Ishikawa (cell line): Measurements from ENCODE around the gene ELFN1.

ENCODE experiments used
- CEBPB ChIP-seq: IDR thresholded peaks from 2 replicates; pipeline ENCODE4 v1.6.1; 2012
- CREB1 ChIP-seq: IDR thresholded peaks from 2 replicates; pipeline ENCODE4 v1.6.1; 2012; ENCODE audit warnings: low read depth
- EGR1 ChIP-seq: IDR thresholded peaks from 2 replicates; pipeline ENCODE4 v1.6.1; 2012
- EP300 ChIP-seq: IDR thresholded peaks from 2 replicates; pipeline ENCODE4 v1.6.1; 2012; ENCODE audit warnings: borderline replicate concordance
- FOXM1 ChIP-seq: IDR thresholded peaks from 2 replicates; pipeline ENCODE4 v1.6.1; 2012; ENCODE audit warnings: low read depth, borderline replicate concordance
- NFIC ChIP-seq: IDR thresholded peaks from 2 replicates; pipeline ENCODE4 v1.6.1; 2012
- RAD21 ChIP-seq: IDR thresholded peaks from 2 replicates; pipeline ENCODE4 v1.6.1; 2012; ENCODE audit warnings: low read depth
- TAF1 ChIP-seq: IDR thresholded peaks from 2 replicates; pipeline ENCODE4 v1.6.1; 2012; ENCODE audit warnings: low read depth, mild to moderate bottlenecking
- TCF12 ChIP-seq: IDR thresholded peaks from 2 replicates; pipeline ENCODE4 v1.6.1; 2012; ENCODE audit warnings: low read depth
- TEAD4 ChIP-seq: IDR thresholded peaks from 2 replicates; pipeline ENCODE4 v1.6.1; 2012
- YY1 ChIP-seq: IDR thresholded peaks from 2 replicates; pipeline ENCODE4 v1.6.1; 2012; ENCODE audit warnings: low read depth
- ZBTB7A ChIP-seq: IDR thresholded peaks from 2 replicates; pipeline ENCODE4 v1.6.1; 2012; ENCODE audit warnings: low read depth
- TF ChIP-seq, protein P1 (sequence below): IDR thresholded peaks from 2 replicates; pipeline ENCODE4 v1.6.1; 2012; ENCODE audit warnings: low read depth, mild to moderate bottlenecking
- TF ChIP-seq, protein P2 (sequence below): IDR thresholded peaks from 2 replicates; pipeline ENCODE4 v1.6.1; 2012
- TF ChIP-seq, protein P3 (sequence below): IDR thresholded peaks from 2 replicates; pipeline ENCODE4 v1.6.1; 2012

The ELFN1 gene

DNA sequence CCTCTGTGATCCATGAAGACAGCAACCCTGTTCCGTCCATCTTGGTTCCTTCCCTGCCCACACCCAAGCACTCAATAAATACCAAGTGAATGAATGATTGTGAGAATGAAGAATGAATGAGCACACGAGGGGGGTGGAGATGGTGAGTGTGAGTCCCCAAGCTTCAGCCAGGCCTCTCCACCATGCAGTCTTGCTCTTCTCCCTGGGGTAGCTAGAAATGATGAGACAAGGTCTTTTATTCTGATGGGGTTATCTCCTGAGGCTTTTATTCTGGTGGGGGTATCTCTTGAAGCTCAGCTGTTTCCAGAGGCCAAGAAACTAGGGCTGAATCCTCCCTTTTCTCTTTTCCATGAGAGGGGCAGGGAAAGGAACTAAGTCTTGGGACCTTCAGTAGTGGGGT, 57.0 kb downstream of the ELFN1 start:
- TF ChIP-seq RAD21 (no peak), NFIC (no peak), CREB1 (no peak), CEBPB (no peak), TEAD4 (no peak), ZBTB7A (no peak), EGR1 (no peak), TCF12 (no peak), TAF1 (no peak), FOXM1 (no peak), EP300 (no peak), YY1 (no peak)
- TF ChIP-seq, protein P1, sequence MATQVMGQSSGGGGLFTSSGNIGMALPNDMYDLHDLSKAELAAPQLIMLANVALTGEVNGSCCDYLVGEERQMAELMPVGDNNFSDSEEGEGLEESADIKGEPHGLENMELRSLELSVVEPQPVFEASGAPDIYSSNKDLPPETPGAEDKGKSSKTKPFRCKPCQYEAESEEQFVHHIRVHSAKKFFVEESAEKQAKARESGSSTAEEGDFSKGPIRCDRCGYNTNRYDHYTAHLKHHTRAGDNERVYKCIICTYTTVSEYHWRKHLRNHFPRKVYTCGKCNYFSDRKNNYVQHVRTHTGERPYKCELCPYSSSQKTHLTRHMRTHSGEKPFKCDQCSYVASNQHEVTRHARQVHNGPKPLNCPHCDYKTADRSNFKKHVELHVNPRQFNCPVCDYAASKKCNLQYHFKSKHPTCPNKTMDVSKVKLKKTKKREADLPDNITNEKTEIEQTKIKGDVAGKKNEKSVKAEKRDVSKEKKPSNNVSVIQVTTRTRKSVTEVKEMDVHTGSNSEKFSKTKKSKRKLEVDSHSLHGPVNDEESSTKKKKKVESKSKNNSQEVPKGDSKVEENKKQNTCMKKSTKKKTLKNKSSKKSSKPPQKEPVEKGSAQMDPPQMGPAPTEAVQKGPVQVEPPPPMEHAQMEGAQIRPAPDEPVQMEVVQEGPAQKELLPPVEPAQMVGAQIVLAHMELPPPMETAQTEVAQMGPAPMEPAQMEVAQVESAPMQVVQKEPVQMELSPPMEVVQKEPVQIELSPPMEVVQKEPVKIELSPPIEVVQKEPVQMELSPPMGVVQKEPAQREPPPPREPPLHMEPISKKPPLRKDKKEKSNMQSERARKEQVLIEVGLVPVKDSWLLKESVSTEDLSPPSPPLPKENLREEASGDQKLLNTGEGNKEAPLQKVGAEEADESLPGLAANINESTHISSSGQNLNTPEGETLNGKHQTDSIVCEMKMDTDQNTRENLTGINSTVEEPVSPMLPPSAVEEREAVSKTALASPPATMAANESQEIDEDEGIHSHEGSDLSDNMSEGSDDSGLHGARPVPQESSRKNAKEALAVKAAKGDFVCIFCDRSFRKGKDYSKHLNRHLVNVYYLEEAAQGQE: no peak
- TF ChIP-seq, protein P2, sequence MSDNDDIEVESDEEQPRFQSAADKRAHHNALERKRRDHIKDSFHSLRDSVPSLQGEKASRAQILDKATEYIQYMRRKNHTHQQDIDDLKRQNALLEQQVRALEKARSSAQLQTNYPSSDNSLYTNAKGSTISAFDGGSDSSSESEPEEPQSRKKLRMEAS: no peak
- TF ChIP-seq, protein P3, sequence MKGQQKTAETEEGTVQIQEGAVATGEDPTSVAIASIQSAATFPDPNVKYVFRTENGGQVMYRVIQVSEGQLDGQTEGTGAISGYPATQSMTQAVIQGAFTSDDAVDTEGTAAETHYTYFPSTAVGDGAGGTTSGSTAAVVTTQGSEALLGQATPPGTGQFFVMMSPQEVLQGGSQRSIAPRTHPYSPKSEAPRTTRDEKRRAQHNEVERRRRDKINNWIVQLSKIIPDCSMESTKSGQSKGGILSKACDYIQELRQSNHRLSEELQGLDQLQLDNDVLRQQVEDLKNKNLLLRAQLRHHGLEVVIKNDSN: no peak

DNA sequence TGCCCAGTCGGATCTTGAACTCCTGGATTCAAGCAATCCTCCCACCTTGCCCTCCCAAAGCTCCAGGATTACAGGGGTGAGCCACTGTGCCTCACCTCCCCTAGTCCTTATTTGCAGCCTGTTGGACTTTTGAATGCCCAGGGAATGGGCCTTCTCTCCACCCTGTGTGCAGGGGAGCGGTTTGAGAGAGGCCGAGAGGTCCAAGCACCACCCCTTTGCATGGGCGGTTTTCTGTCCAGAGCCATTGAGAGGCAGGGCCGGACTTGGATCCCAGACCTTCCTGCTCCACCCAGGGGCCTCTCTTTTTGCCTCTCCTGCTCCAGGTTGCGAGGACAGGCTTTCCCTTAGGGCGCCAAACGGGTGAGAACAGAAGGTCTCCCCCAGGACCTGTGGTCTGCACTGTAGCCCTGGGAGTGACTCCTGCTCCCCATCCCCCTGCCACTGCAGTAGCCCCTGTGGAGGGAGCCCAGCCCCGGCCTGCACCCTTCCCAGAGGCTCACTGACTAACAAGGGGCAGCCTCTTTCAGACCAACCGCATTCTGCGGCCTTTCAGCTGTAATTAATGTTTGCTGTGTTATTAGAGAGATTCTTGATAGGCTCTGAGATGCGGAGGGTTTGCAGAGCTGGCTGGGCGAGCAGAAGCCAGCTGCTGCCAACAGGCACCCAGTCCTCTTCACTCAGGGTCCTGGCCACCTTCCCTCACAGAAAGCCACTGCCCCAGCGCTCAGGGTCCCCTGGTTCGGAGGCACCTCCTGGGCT, 57.9 kb downstream of the ELFN1 start:
- TF ChIP-seq CEBPB (no peak), NFIC (no peak), CREB1 (no peak), TAF1 (no peak), TCF12 (no peak), ZBTB7A (no peak), FOXM1 (no peak), EGR1 (no peak), YY1 (no peak), EP300 (no peak), TEAD4 (no peak), RAD21 (no peak)
- TF ChIP-seq, protein P1: no peak
- TF ChIP-seq, protein P2: no peak
- TF ChIP-seq, protein P3: no peak

DNA sequence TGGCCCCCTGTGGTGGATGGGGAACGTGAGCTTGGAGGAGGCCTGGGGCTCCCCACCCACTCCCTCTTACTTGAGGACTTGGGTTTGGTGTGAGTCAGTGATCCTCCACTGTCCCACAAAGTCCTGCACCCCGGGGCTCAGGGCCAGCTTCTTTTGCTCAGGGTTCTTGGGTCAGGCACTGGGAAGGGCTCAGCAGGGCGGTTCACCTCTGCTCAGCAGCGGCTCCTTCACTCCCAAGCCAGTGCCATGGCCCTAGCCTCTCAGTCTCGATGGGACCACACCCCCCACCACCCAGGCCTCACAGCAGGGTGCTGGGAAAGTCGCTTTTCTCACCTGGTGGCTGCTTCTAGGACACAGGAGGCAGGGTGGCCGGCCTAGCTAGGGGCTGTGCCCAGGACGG, 59.1 kb downstream of the ELFN1 start:
- TF ChIP-seq, protein P3: no peak
- no peak for TF ChIP-seq EP300
- no peak for TF ChIP-seq NFIC
- TF ChIP-seq, protein P2: no peak

DNA sequence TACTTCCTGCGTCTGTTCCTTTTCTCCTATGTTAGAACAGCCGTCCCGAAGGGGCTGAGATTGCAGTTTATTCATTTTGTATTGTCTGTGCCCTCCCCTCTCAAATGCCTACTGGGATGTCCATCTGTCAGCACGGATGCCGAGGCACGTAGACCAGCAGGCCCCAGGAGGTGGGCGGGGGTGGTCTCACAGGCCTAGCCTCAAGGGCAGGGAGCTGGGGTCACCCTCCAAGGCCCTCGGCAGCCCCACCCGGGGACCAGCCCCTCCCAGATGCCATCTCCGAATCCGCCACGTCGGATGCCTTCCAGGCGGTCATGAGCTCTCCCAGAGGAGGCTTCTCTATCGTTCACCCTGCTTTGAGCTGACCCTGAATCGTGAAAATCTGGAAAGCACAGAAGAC, 59.7 kb downstream of the ELFN1 start:
- TF ChIP-seq CREB1 (no peak), TCF12 (no peak), EP300 (no peak), YY1 (no peak)
- TF ChIP-seq, protein P3: no peak

DNA sequence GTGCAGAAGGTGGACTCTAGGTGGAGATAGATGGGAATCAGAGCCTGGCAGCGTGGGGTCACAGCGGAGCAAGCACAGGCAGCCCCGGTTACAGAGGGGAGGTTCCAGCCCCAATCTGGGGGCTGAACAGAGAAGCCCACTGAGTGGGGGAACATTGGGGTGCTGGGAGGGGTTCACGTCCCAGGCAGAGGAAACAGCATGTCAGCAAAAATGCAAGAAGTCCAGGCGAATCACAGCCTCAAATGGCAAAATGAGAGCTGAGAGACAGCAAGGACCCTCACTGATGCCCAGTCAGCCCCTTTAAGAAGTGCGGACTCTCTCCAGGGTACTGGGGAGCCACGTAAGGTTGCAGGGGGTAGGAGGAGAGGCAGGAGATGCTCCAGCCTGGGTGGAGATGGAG, 62.0 kb downstream of the ELFN1 start:
- TF ChIP-seq ZBTB7A (no peak), EP300 (no peak), CREB1 (no peak), YY1 (no peak), FOXM1 (no peak)
- TF ChIP-seq, protein P2: no peak
- TF ChIP-seq, protein P3: no peak
